GM21515 (cell line): ENCODE measurements around the gene LYSET.
"Not testable (repeated sequence)": the region's sequence is repeated elsewhere in the genome, so short reads cannot be mapped to it uniquely, and the experiment has no call there.

Source experiments
- ATAC-seq: cut with Tn5 transposase; IDR thresholded peaks from one replicate; pipeline ENCODE4 v1.9.1; 2021; ENCODE audit not compliant: unreplicated experiment

The LYSET gene, protein sequence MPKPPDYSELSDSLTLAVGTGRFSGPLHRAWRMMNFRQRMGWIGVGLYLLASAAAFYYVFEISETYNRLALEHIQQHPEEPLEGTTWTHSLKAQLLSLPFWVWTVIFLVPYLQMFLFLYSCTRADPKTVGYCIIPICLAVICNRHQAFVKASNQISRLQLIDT

DNA sequence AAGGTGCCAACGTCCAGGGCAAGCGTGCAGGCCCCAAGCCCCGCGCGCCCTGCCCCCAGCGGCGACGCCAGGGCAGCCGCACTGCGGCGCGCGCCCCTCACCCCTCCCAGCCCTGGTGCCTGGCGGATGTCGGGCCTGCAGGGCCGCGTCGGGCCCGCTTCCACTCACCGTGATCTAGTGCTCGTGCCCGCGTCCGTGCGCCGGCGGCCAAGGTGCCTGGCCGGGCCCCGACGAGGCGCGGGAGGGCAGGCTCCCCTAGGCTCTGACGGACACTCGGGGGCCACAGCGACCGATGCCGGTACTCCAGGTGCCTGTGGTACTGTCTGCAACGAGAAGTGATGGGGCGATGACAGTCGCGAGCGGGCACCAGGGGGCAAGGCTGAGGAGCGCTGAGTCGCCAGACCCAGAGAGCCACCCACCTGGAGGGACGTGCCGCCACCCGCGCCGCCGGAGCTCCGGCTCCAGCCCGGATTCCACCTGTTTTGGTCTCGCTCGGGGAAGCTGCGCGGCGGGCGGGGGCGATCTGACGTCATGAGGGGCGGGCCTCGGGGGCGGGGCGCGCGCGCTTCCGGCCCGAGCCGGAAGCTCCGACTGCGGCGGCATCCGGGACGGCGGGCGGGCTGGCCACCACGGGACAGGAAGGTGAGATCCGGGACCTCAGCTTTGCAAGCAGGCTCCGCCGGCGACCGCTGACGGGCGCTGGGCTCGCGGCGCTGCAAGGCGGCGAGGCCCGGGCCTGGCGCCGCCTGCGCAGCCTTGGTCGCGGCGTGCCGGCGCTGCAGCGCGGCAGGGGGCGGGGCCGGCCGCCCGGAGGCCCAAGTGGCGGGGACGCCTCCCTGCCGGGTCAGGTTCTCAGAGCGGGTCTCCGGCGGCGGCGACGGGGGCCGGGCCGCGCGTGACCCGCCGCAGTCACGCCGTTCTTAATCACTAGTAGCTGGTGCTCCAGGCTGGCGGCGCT lies at the start of gene LYSET, which contains the start of gene MOAP1:
Gene LYSET, plus strand, starts transcription at position 927 of the 958 bp plus-strand sequence. CDS start 89 bp downstream, outside the sequence.
Gene MOAP1, minus strand, starts transcription at position 507 of the 958 bp plus-strand sequence. CDS start 655 bp downstream, outside the sequence.
- ATAC-seq, result peak; percentile 85

DNA sequence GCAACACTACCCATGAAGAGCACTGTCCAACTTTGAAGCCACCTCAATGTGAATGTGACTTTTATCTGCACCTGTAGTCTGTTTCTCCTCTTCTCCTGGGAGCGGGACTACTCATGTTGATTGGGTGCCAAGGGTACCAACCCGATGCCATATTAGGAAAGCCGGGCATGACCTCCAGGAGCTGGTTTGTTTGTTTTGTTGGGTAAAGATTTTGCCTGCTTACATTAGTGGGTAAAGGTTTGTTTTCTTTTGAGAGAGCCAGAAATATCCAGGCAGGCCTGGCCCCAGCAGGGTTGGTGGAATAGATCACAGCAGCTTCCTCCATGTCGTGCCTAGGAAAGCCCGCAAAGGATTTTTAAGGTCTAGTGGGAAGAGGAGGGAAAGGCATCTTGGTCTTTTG lies 49.7 kb upstream of the LYSET start:
- no peak for ATAC-seq

DNA sequence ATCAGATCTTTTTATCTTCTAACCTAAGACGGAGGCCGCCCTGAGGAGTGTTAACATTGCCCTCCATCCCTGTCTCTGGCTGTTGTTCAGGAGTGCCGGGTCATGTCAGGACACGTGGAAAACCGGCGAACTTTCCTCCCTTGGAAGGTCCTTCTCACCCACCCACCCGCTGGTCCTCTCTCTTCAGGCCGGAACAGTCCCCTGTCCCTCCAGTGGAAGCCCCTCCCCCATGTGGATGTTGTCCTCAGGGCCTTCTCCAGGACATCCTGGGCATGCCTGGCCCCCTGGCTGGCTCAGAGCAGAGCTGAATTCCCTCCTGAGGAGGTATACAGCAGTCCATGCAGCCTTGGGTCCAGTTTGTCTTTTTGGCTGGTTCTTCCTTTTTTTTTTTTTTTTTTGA lies 49.1 kb upstream of the LYSET start:
- ATAC-seq, result no peak

DNA sequence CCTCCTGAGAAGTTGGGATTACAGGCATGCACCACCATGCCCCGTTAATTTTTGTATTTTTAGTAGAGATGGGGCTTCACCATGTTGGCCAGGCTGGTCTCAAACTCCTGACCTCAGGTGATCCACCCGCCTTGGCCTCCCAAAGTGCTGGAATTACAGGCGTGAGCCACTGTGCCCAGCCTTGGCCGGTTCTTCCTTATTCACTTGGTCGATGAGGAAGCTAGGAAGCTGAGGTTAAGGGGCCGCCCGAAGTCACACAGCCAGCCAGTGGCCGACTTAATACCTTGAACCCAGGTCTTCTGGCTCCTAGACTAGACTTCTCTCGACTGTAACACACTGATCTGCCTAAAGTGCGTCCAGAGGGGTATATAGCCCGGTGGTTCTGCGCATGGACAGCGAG lies 48.6 kb upstream of the LYSET start:
- ATAC-seq, result not testable (repeated sequence)

DNA sequence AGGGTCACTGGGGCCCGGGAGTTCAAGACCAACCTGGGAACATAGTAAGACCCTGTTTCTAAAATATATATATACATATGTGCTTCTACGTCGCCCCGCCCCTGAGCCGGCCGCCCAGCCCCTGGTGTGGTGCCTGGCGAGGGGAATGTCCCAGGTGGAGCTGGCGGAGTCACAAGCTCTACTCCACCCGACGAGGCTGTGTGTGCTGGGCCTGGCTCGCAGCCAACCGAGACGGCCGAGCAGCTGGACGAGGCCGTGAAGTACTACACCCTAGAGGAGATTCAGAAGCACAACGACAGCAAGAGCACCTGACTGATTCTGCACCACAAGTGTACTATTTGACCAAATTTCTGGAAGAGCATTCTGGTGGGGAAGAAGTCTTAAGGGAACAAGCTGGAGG lies 47.3 kb upstream of the LYSET start:
- no peak for ATAC-seq

DNA sequence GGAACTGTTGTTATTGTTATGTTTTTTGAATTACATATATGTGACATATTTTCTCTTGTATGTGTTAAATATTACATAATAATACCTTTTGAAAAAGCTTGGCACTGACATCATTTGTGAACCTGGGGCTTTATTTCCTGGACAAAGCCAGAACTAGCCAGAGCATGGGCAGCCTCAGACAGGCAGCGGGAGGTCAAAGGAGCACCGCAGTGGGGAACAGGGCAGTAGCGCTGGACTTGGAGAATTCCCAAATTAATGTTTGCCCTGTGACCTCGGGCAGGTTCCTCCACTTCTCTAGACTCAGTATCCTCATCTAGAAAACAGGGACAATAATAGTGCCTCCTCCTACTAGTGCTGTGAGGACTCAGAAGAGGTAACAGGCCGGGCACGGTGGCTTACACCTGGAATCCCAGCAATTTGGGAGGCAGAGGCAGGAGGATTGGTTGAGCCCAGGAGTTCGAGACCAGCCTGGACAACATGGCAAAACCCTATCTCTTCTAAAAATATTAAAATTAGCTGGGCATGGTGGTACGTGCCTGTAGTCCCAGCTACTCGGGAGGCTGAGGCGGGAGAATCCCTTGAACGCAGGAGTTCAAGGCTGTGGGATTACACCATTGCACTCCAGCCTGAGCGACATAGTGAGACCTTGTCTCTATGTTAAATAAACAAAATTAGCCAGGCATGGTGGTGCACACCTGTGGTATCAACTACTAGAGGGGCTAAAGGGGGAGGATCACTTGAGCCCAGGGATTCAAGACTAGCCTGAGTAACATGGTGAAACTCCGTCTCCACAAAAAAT lies 42.1 kb upstream of the LYSET start:
- ATAC-seq, result no peak

DNA sequence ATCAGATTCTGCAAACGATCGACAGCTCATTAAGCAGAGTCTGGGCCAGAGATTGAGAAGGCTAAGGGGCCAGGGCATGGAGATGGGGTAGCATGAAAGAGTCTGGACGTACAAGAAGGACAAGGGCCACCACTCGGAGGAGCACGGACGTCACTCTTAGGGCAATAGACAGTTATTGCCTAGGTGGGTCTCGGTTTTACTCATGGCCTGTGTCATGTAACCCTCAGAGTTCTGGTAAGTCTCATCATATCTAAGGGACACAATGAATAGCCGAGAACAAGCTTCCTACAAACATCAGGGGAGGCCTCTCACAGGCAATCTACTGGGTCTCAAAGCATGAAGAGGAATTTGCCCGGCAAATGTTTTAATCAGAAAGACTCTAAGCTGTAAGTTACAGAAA lies 39.0 kb upstream of the LYSET start:
- no peak for ATAC-seq

DNA sequence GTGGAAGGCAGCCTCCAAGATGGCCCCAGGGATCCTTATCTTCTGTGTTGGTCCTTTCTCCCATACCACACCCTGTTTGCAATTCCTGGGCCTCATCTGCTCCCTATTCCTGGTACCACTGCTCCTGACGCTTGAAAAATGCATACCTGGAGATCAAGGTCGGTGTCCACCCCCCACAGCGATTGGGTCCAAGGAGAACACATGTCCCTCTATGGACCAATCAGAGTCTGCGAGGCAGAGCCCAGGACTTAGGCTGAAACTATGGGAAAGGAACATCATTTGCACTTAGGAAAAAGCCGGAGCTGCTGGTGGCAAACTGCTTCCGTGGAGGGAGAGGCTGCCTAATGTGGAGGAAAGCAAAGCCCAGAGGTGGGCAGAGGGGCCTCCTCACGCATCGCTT lies 36.1 kb upstream of the LYSET start:
- no peak for ATAC-seq

DNA sequence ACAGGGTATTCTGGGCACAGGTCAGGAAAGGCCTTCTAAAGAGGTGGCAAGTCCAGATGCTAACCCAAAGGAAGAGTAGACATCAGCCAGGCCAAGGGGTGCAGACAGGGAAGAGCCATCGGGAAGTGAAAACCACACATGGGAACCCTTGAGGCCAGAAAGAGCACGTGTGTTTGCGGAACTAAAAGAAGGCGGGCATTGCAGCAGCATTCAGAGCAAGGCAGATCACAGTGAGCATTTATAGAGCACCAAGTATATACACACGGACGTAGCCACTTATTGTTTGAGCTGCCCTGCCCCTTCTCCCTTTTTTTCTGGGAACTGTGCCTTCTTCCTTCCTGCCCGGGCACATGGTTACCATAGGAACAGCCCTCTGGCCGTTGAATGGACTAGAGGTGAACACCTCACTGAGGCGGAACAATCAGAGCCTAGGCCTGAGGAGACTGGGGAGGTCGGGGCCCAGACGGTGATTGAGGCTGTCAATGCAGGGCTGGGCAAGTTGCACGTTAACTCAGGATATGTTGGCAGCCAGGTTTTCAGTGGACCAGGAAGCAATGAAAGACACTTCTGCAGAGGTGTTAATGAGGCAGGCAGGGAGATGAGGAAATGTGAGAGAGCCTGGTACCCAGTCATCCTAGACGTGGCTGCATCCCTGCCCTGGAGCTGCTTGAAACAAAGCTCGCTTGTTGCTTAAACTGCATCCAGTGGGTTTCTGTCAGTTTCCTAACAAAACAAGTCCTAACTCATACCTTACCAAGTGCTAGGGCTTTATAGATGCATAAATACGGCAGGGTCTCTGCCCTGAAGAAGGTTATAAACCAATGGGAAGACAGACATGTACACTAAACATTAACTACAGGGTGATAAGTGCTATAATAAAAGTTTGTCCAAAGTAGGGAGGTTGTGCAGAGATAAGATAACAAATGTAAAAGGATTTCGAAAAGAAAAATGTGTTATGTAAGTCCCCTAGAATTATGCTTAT lies 34.6 kb upstream of the LYSET start:
- no peak for ATAC-seq

DNA sequence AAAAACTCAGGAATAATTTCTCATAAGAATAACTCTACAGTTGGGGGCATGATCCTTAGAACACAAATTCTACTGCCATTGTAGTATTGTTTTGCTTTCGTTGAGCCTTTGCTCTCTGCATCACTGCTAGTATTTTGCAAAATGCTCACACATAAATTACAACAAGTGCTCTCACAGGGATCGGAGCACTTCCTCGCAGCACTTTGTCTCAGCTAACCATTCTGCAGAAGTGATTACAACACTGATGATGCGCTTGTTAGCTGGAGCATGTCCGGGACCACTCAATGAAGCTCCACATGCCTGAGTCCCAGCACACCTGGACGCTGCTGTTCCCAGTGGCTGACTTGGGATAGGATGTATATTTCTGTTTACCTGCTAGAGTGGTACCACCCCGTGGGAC lies 32.0 kb upstream of the LYSET start:
- no peak for ATAC-seq

DNA sequence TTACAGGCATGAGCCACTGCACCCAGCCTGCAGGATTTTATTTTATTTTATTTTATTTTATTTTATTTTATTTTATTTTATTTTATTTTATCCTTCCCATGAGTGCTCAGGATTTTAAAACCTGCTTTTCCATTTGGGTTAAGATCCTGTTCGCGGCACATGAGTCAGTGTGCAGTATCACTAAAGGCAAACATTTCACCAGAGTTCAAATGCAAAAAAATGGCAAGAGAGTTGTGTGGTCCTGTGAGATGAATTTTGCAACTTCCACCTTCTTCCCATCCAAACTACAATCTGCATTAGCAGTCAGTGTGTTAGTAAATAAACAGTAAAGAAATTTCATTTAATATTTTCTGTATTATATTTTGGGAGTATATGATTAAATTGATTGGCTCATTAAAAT lies 29.4 kb upstream of the LYSET start:
- ATAC-seq, result no peak

DNA sequence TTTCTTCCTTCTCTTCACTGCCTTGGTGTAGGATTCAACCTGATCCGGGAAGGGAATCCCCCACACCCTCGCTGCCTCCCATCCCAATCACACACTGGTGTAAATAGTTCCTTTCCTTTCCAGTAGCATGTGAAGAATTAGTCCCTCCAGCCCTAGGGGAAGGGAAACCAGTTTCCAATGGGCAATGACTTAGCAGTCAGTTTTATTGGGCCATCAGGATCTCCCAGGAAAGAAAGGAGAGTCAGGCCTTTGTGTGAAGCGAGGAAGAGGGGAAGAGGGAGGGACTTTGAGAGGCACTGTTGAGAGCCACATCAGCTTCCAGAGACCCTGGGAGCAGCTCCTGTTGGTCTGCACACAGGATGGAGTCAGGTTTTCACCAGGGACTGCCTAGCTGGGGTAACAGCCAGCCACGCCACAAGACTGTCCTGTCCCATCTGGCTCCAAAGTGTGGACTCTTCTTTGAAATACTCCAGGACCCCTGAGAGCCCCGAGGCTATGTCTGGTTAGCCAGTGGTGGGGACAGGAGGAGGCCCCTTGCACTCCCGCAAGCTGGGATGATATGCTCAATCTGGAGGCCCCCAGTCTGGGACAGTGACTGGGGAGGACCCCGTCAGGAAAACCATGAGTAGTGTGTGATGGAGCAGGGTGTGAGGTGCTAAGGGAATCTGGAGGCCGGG lies 28.3 kb upstream of the LYSET start:
- ATAC-seq, result no peak

DNA sequence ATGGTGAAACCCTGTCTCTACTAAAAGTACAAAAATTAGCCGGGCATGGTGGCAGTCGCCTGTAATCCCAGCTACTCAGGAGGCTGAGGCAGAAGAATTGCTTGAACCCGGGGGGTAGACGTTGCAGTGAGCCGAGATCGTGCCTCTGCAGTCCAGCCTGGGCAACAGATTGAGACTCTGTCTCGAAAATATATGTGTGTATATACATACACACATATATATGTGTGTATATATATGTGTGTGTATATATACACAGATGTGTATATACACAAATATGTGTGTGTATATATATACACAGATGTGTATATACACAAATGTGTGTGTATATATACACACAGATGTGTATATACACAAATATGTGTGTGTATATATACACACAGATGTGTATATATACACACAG lies 26.8 kb upstream of the LYSET start:
- not testable (repeated sequence) for ATAC-seq

DNA sequence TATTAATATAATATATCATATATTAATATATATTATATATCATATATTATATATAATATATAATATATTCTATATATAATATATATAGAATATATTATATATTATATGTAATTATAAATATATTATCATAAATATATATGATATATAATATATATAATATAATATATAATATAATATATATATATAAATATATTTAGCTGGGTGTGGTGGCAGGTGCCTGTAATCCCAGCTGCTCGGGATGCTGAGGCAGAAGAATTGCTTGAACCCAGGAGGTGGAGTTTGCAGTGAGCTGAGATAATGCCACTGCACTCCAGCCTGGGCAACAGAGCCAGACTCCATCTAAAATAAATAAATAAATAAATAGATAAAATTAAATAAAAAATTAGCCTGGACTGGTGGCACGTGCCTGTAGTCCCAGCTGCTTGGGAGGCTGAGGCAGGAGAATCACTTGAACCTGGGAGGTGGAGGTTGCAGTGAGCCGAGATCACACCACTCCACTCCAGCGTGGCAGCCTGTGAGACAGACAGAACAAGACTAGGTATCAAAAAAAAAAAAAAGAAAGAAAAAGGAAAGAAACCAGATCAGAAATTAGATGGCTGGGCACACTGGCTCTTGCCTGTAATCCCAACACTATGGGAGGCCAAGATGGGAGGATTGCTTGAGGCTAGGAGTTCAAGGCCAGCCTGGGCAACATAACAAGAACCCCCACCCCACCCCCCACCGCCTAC lies 25.3 kb upstream of the LYSET start:
- ATAC-seq, result not testable (repeated sequence)

DNA sequence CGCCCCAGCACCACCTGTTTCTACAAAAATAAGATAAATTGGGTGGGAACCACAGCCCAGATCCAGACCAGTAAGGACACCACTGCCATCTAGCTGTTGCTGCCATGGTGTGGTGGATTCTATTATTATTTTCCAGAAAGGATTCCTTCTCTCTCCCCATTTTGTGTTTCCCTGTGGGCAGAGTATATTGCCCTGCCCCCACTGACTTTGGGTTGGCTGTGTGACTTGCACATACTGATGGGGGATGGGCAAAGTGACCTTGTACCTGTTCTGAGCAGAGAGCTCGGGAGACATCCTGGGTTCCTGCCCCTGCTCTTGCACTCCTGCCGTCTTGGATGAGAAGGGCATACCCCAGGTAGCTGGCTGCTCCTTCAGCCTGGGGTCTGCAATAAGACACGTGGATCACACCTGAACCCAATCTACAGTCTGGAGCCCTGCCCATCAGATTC lies 24.7 kb upstream of the LYSET start:
- no peak for ATAC-seq

DNA sequence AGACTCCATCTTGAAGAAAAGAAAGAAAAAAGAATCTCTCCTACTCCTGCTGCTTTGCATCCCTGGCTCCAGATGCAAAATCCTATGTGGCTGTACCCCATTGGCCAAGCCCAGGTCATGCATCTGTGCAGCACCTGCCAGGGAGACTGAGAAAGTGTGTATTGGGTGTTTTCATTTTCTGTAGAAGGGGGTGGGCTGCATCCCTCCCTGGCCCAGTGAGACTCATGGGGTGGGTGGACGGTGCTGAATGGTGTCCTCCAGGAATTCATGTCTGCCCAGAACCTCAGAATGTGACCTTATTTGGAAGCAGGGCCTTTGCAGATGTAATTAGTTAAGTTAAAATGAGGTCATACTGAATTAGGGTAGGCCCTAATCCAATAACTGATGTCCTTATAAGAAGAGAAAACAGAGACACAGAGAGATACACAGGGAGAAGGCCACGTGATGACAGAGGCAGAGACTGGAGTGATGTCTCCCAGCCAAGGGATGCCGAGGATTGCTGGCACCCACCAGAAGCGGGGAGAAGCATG lies 23.6 kb upstream of the LYSET start:
- ATAC-seq, result no peak

DNA sequence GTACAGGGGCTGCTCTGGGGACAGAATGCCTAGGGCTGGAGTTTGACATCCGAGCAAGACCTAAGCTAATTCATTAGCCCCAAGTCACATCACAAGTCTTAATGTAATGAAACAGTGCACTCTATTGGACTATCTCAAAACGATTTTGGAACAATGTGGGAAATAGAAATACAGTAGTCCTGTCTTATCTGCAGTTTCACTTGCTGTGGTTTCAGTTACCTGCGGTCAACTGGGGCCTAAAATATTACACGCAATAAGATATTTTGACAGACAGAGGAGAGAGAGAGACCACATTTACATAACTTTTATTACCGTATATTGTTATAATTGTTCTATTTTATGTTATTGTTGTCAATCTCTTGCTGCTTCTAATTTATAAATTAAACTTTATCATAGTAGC lies 21.6 kb upstream of the LYSET start:
- no peak for ATAC-seq
